Osteoblast (primary cell): ENCODE measurements around the gene TRIO. TPM values are rescaled to one million over a fixed set of nuclear protein-coding genes. Genes with fewer than 3 reads are reported as not detected.

ENCODE experiments used
- DNase-seq: peaks from one replicate; pipeline ENCODE4 v3.0.0; 2011; ENCODE audit warnings: low spot score, mixed read lengths; ENCODE audit not compliant: insufficient read length; ENCODE audit errors: missing footprints
- H2AFZ ChIP-seq: 2 replicates; pipeline ENCODE4 v1.6.0; 2011; ENCODE audit warnings: mild to moderate bottlenecking, low read length
- H3K27ac ChIP-seq: 2 replicates; pipeline ENCODE4 v1.5.1; 2011; ENCODE audit warnings: mild to moderate bottlenecking, low read depth, low read length, moderate library complexity
- H3K27me3 ChIP-seq: 2 replicates; pipeline ENCODE4 v1.6.0; 2012; ENCODE audit warnings: mild to moderate bottlenecking, control low read depth, inconsistent platforms, low read length, moderate library complexity; ENCODE audit not compliant: insufficient read depth
- H3K36me3 ChIP-seq: 2 replicates; pipeline ENCODE4 v1.5.1; 2011; ENCODE audit warnings: mild to moderate bottlenecking, low read length, control low read depth, moderate library complexity; ENCODE audit not compliant: insufficient read depth
- H3K4me1 ChIP-seq: 2 replicates; pipeline ENCODE4 v1.5.1; 2011; ENCODE audit warnings: mild to moderate bottlenecking, low read length, control low read depth, moderate library complexity; ENCODE audit not compliant: insufficient read depth
- H3K4me2 ChIP-seq: 2 replicates; pipeline ENCODE4 v1.6.0; 2011; ENCODE audit warnings: mild to moderate bottlenecking, low read length; ENCODE audit not compliant: insufficient read depth
- H3K4me3 ChIP-seq: fragments of 200-600 bp; sonication (generic); 3 replicates; pipeline ENCODE4 v1.5.1; 2012; ENCODE audit warnings: mild to moderate bottlenecking, low read length, inconsistent platforms; ENCODE audit not compliant: insufficient read depth
- H3K79me2 ChIP-seq: 2 replicates; pipeline ENCODE4 v1.6.0; 2012; ENCODE audit warnings: mild to moderate bottlenecking, low read length, control low read depth, inconsistent platforms; ENCODE audit not compliant: insufficient read depth
- H3K9me3 ChIP-seq: 2 replicates; pipeline ENCODE4 v1.5.1; 2011; ENCODE audit warnings: low read depth, low read length, control low read depth
- H4K20me1 ChIP-seq: 2 replicates; pipeline ENCODE4 v1.6.0; 2012; ENCODE audit warnings: mild to moderate bottlenecking, low read length, control low read depth; ENCODE audit not compliant: insufficient read depth
- total RNA-seq: library from RNA; depleted of rRNA; stranded (reverse); fragments of >200 nt; gene quantifications from 2 replicates; pipeline ENCODE4 v1.2.3, GENCODE V29; 2012
- TF ChIP-seq, protein P1 (sequence below): IDR thresholded peaks from 2 replicates; pipeline ENCODE4 v1.5.1; 2011; ENCODE audit warnings: mild to moderate bottlenecking, low read depth, low read length, moderate library complexity; ENCODE audit errors: extremely low read depth

The TRIO gene
- total RNA-seq, 1 donor, result 274 TPM

- Histone ChIP-seq H3K27ac (peak overlapping the region; percentile 97), H3K4me2 (peak overlapping the region; percentile 87), H3K79me2 (peaks cover 94% of the 10 kb centered on the region), H3K36me3 (no peaks in the 10 kb centered on the region), H2AFZ (peak overlapping the region; percentile 27), H3K4me1 (peaks cover 63% of the 10 kb centered on the region), H3K27me3 (no peaks in the 10 kb centered on the region), H3K9me3 (no peaks in the 10 kb centered on the region), H3K4me3 (peak overlapping the region; percentile 57), H4K20me1 (peaks cover 57% of the 10 kb centered on the region)
- TF ChIP-seq, protein P1, sequence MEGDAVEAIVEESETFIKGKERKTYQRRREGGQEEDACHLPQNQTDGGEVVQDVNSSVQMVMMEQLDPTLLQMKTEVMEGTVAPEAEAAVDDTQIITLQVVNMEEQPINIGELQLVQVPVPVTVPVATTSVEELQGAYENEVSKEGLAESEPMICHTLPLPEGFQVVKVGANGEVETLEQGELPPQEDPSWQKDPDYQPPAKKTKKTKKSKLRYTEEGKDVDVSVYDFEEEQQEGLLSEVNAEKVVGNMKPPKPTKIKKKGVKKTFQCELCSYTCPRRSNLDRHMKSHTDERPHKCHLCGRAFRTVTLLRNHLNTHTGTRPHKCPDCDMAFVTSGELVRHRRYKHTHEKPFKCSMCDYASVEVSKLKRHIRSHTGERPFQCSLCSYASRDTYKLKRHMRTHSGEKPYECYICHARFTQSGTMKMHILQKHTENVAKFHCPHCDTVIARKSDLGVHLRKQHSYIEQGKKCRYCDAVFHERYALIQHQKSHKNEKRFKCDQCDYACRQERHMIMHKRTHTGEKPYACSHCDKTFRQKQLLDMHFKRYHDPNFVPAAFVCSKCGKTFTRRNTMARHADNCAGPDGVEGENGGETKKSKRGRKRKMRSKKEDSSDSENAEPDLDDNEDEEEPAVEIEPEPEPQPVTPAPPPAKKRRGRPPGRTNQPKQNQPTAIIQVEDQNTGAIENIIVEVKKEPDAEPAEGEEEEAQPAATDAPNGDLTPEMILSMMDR, result no peak
- DNase-seq, result peak; percentile 86
These were observed 13.7 kb downstream of the TRIO start for GRCh38 chr5:14156650-14157492.

GRCh38 chr5:14157493-14157782 is 14.3 kb downstream of the TRIO start:
- TF ChIP-seq, protein P1, result no peak
- Histone ChIP-seq H2AFZ (no peak overlapping the region), H3K27ac (peak overlapping the region; percentile 97), H3K27me3 (no peaks in the 10 kb centered on the region), H3K4me3 (peak overlapping the region; percentile 57), H3K36me3 (no peaks in the 10 kb centered on the region), H3K9me3 (no peaks in the 10 kb centered on the region), H3K79me2 (peaks cover 94% of the 10 kb centered on the region), H4K20me1 (peaks cover 62% of the 10 kb centered on the region), H3K4me1 (peaks cover 67% of the 10 kb centered on the region), H3K4me2 (peak overlapping the region; percentile 87)
- no peak for DNase-seq

DNA sequence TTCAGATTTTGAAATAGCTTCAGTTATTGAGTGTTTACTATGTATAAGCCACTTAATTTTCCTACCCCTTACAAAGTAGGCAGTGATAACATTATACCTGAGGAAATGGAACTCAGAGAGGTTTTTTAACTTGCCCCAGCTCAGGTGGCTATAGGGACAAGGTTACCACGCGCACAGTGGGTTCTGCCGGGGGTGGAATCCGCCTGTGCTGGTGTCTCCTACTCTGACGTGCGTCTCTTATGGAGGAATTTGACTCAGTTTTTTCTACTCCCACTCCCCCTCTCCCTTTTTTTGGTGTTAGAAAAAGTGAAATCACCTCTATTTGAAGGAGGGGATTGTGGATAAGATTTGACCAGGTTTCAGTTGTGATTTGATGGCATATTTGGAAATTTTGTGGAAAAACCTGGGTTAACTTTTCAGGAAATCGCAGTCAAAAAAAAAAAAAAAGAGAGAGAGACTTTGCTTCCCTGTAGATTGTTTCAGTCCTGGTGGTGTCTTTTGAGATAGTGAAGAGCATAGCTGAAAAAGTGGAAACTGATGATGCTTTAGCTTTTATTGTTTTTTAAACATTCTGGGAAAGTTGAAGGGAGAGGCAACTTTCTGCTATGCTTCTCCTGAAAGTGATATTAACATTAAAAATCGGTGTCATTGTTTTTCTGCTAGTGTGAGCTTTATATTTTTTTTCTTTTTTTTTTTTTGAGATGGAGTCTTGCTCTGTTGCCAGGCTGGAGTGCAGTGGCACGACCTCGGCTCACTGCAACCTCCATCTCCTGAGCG is 15.9 kb downstream of the TRIO start:
- peaks cover 52% of the 10 kb centered on the region for H4K20me1 ChIP-seq
- H3K4me3 ChIP-seq, result no peak overlapping the region
- no peak for DNase-seq
- no peaks in the 10 kb centered on the region for H3K27me3 ChIP-seq
- no peaks in the 10 kb centered on the region for H3K9me3 ChIP-seq
- H3K36me3 ChIP-seq, result peaks cover 5% of the 10 kb centered on the region
- H2AFZ ChIP-seq, result no peak overlapping the region
- H3K27ac ChIP-seq, result peak overlapping the region; percentile 97
- no peak overlapping the region for H3K4me2 ChIP-seq
- peaks cover 50% of the 10 kb centered on the region for H3K4me1 ChIP-seq
- TF ChIP-seq, protein P1, result no peak
- peaks cover 94% of the 10 kb centered on the region for H3K79me2 ChIP-seq
